NB4 (cell line): Measurements from ENCODE around the gene F11R.

Experiments
- DNase-seq: peaks from one replicate; pipeline ENCODE4 v3.0.0; 2010; ENCODE audit warnings: low read depth
- H3K4me3 ChIP-seq: one replicate; pipeline ENCODE4 v1.5.1; 2011; ENCODE audit warnings: mild to moderate bottlenecking, low read depth, low read length, moderate library complexity
- CTCF ChIP-seq: IDR thresholded peaks from one replicate; pipeline ENCODE4 v1.5.1; 2012; ENCODE audit warnings: low read depth, low read length
- MAX ChIP-seq: IDR thresholded peaks from 2 replicates; pipeline ENCODE4 v1.6.1; 2011; ENCODE audit warnings: low read depth, low read length
- MYC ChIP-seq: IDR thresholded peaks from 2 replicates; pipeline ENCODE4 v1.6.1; 2011; ENCODE audit warnings: low read depth, low read length
- POLR2A ChIP-seq: IDR thresholded peaks from 2 replicates; pipeline ENCODE4 v1.6.1; 2011; ENCODE audit warnings: mild to moderate bottlenecking; ENCODE audit not compliant: insufficient read length; ENCODE audit errors: extremely low read depth

F11R gene

GRCh38 chr1:161013488-161014230 lies 7.3 kb downstream of the F11R start:
- DNase-seq: peak; percentile 98
- peak overlapping the region; percentile 44 for H3K4me3 ChIP-seq
- TF ChIP-seq MAX: 0 out of 2 replicates have a peak, but pooled peaks have one; percentile 47
- peak; percentile 66; the same call in 1 of the 2 replicates for TF ChIP-seq MYC
- TF ChIP-seq POLR2A: no peak

GRCh38 chr1:161013131-161013487 lies 7.8 kb downstream of the F11R start:
- H3K4me3 ChIP-seq: peak overlapping the region; percentile 44
- peak; percentile 79 for DNase-seq
- TF ChIP-seq POLR2A: no peak
- no peak for TF ChIP-seq CTCF
- TF ChIP-seq MAX: no peak
- TF ChIP-seq MYC: no peak; the same call in 1 of the 2 replicates

GRCh38 chr1:161012420-161012819 lies 8.5 kb downstream of the F11R start:
- no peak for TF ChIP-seq POLR2A
- TF ChIP-seq CTCF: no peak
- TF ChIP-seq MYC: no peak
- TF ChIP-seq MAX: no peak
- no peak overlapping the region for H3K4me3 ChIP-seq
- no peak for DNase-seq

- DNase-seq: no peak
- no peak overlapping the region for H3K4me3 ChIP-seq
- no peak for TF ChIP-seq MYC
- TF ChIP-seq MAX: no peak
These were observed 11.2 kb downstream of the F11R start for GRCh38 chr1:161009602-161010211.

- no peak overlapping the region for H3K4me3 ChIP-seq
- DNase-seq: no peak
- TF ChIP-seq POLR2A: no peak
- no peak for TF ChIP-seq CTCF
- TF ChIP-seq MYC: no peak
- no peak for TF ChIP-seq MAX
These were observed 12.0 kb downstream of the F11R start for GRCh38 chr1:161008869-161009510.

GRCh38 chr1:161007369-161007768 lies 13.6 kb downstream of the F11R start:
- DNase-seq: no peak
- no peak overlapping the region for H3K4me3 ChIP-seq
- TF ChIP-seq CTCF (no peak), POLR2A (no peak), MYC (no peak), MAX (no peak)
